ENCODE data around the gene JPH2. TPM values are rescaled to one million over a fixed set of nuclear protein-coding genes. Genes with fewer than 3 reads are reported as not detected.

Gene JPH2
- 15.5 and 15.8 TPM in 2 replicates for total RNA-seq (2014; rRNA removed)
- Bru-seq, nascent RNA: percentile 53 among the genes with signal in this experiment
- percentile 55 among the genes with signal in this experiment for BruChase-seq, experiment 1, labeled RNA remaining after a 6-hour chase
- percentile 54 among the genes with signal in this experiment for BruChase-seq, experiment 2, labeled RNA remaining after a 2-hour chase
- long read RNA-seq, partial matches to known transcripts: 2 of 9 reads
- long read RNA-seq, other reads (novel, unspliced or antisense): 5 of 9 reads

- TSS peak; percentile 27 for BruUV-seq (replicated peaks)
- Histone ChIP-seq H3K9ac (ENCODE audit: low read length) (peak within 1 kb of the TSS; percentile 53), H4K20me1 (ENCODE audit: low read length) (no peaks in the 10 kb centered on the region), H3K9me3 (ENCODE audit: low read length) (no peaks in the 10 kb centered on the region), H3K4me1 (ENCODE audit: insufficient read depth, low read length) (peaks cover 41% of the 10 kb centered on the region), H3K27ac (ENCODE audit: low read length) (peak within 1 kb of the TSS; percentile 78), H3K4me2 (ENCODE audit: low read length) (peak within 1 kb of the TSS; percentile 66), H3K27me3 (ENCODE audit: low read length) (no peaks in the 10 kb centered on the region), H2AFZ (ENCODE audit: low read length) (peak within 1 kb of the TSS; percentile 74), H3F3A (ENCODE audit: low read length, unreplicated experiment) (no peaks in the 10 kb centered on the region), H3K4me3 (ENCODE audit: low read length) (peak within 1 kb of the TSS; percentile 41; the same call in 1 of the 2 replicates), H3K79me2 (ENCODE audit: low read length) (peaks cover 29% of the 10 kb centered on the region), H3K36me3 (ENCODE audit: low read depth, low read length) (no peaks in the 10 kb centered on the region), H3K9me2 (replicated peaks; ENCODE audit: low read length) (no peaks in the 10 kb centered on the region)
- ATAC-seq: peak; percentile 72
- TF ChIP-seq CTCF (conservative IDR thresholded peaks at IDR 0.05; ENCODE audit: low read depth, low read length) (no peak), EZH2phosphoT487 (IDR thresholded peaks at IDR 0.05; ENCODE audit: borderline replicate concordance, low read length) (no peak), EZH2 (IDR thresholded peaks at IDR 0.05; ENCODE audit: low read length, unreplicated experiment) (no peak)
- ChIA-PET POLR2A (ENCODE audit: unreplicated experiment) (interaction anchor here (0.6 to 1.5 kb wide), 3 partner anchors 9 to 67 kb away, joined by 3 to 8 read pairs (median 3); no protein-coding TSS in a partner anchor), CTCF (interaction anchor here (1.5 to 4.2 kb wide), 2 partner anchors 21 to 70 kb away, joined by 10 to 85 read pairs; no protein-coding TSS in a partner anchor)
- DNase-seq: peak; percentile 91
- intact Hi-C loops (cut with micrococcal nuclease): no loop called here
Observed at GRCh38 chr20:44187054-44187771, at the start of gene JPH2. TSS of gene JPH2 (minus strand) at chr20:44187188. CDS start at chr20:44186705, 483 bp downstream.

GRCh38 chr20:44235702-44236101, 48.7 kb upstream of the JPH2 start:
- BruUV-seq (replicated peaks): no TSS peak
- intact Hi-C loops (cut with micrococcal nuclease): no loop called here
- H3K9me2 ChIP-seq (replicated peaks; ENCODE audit: low read length): no peaks in the 10 kb centered on the region
- DNase-seq (no peak), ATAC-seq (no peak)
- H3K4me3 ChIP-seq (ENCODE audit: low read length): no peak overlapping the region
- H3K36me3 ChIP-seq (ENCODE audit: low read depth, low read length): no peaks in the 10 kb centered on the region
- CTCF ChIA-PET: no interaction called here
- H4K20me1 ChIP-seq (ENCODE audit: low read length): no peaks in the 10 kb centered on the region
- POLR2A ChIA-PET (ENCODE audit: unreplicated experiment): no interaction called here
- no peak overlapping the region for H3K9ac ChIP-seq (ENCODE audit: low read length)
- no peaks in the 10 kb centered on the region for H3K4me1 ChIP-seq (ENCODE audit: insufficient read depth, low read length)
- no peaks in the 10 kb centered on the region for H3K79me2 ChIP-seq (ENCODE audit: low read length)
- H3K4me2 ChIP-seq (ENCODE audit: low read length): no peak overlapping the region
- no peak overlapping the region for H2AFZ ChIP-seq (ENCODE audit: low read length)
- no peak overlapping the region for H3K27ac ChIP-seq (ENCODE audit: low read length)
- H3F3A ChIP-seq (ENCODE audit: low read length, unreplicated experiment): no peaks in the 10 kb centered on the region
- H3K27me3 ChIP-seq (ENCODE audit: low read length): no peaks in the 10 kb centered on the region
- no peak for TF ChIP-seq CTCF (conservative IDR thresholded peaks at IDR 0.05; ENCODE audit: low read depth, low read length)
- no peak for TF ChIP-seq EZH2phosphoT487 (IDR thresholded peaks at IDR 0.05; ENCODE audit: borderline replicate concordance, low read length)
- no peak for TF ChIP-seq EZH2 (IDR thresholded peaks at IDR 0.05; ENCODE audit: low read length, unreplicated experiment)
- no peaks in the 10 kb centered on the region for H3K9me3 ChIP-seq (ENCODE audit: low read length)

All from PC-3 (cell line).